ENCODE data around the gene SEC24D.

GRCh38 chr4:118683513-118683912 lies 152.4 kb downstream of the SEC24D start:
- TF ChIP-seq EZH2phosphoT487 (conservative IDR thresholded peaks at IDR 0.05; ENCODE audit: low read length): no peak
- TF ChIP-seq CTCF (IDR thresholded peaks at IDR 0.05; ENCODE audit: insufficient read depth, low read length, poor library complexity, severe bottlenecking): no peak

All from SU-DHL-6 (cell line).